Activated CD4-positive, alpha-beta T cell treated with anti-CD3 and anti-CD28 coated beads, Interleukin-2, amount 50 U/mL, for 16 hours (primary cell): ENCODE results near the gene RHO.

Experiments
- DNase-seq: peaks from one replicate; pipeline ENCODE4 v3.0.0-alpha.2; 2020

Gene RHO

GRCh38 chr3:129584631-129585030 is 56.2 kb downstream of the RHO start:
- DNase-seq = no peak
